GM21360 (cell line): ENCODE data around the gene OTOP3.
"Not testable (repeated sequence)": the region's sequence is repeated elsewhere in the genome, so short reads cannot be mapped to it uniquely, and the experiment has no call there.

Source experiments
- ATAC-seq: cut with Tn5 transposase; IDR thresholded peaks from one replicate; pipeline ENCODE4 v1.9.1; 2021; ENCODE audit warnings: mild to moderate bottlenecking, moderate library complexity; ENCODE audit not compliant: unreplicated experiment

The OTOP3 gene, protein sequence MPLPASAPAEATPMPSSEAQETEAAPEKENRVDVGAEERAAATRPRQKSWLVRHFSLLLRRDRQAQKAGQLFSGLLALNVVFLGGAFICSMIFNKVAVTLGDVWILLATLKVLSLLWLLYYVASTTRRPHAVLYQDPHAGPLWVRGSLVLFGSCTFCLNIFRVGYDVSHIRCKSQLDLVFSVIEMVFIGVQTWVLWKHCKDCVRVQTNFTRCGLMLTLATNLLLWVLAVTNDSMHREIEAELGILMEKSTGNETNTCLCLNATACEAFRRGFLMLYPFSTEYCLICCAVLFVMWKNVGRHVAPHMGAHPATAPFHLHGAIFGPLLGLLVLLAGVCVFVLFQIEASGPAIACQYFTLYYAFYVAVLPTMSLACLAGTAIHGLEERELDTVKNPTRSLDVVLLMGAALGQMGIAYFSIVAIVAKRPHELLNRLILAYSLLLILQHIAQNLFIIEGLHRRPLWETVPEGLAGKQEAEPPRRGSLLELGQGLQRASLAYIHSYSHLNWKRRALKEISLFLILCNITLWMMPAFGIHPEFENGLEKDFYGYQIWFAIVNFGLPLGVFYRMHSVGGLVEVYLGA

DNA sequence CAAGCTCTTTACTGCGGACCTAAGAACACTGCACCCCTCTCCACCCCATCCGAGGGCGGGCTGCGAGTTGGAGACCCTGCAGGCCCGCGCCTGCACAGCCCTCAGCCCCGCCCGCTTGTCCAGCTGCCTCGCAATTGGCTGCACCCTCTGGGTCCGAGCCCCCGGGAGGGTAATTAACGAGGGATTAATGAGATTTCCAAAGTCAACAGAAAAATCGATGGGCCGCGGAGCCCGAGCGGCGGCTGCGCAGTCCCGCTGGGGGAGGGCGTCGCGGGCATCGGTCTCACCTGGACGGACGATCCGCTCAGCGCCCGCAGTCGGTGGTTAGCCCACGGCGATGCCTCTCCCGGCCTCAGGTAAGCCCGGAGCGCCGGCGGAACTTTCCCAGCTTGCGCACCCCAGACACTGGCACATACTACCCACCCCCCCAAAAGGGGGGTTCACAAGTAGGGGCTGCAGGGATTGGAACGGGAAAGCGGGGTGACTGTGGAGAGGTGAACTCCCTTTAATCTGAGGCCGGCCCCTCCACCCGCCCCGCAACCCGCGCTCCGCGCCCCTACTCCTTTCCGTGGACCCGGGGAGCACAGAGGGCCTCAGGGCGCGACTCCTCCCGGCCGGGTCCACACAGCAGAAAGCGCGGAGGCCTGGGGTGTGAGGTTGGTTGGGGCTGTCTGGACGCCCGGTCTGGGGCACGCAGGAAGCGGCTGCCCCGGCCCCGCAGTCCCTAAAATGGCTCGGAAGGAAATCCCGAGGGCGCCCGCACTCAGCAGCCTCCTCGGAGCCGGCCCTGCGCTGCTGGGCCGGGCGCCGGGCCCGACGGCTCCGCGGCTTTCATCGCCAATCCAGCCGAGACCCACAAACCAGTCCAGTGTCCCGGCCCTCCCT is at the start of gene OTOP3:
TSS of gene OTOP3 (plus strand) at position 314 of the 885 bp plus-strand sequence. CDS start at position 338, 24 bp downstream.
- no peak for ATAC-seq

DNA sequence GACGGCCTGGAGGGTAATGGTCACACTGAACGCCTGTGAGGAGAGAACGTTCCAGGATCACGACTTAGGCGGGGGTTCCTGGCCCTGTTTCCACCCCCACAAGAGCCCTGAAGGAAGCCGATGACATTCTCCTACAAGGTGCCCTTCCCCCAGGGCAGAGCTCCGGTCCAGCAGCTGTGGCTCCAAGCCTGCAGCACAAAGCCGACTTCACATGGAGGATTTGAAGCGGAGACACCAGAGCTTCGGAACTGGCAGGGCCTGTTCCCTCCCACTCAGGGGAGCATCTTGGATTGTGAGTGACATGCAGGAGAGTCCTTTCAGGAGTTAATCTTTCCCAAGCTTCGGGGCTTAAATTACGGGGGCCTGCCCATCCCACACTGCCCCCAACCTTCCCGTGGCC is 47.2 kb upstream of the OTOP3 start:
- no peak for ATAC-seq

- no peak for ATAC-seq
Observed at GRCh38 chr17:74890554-74890953, 45.1 kb upstream of the OTOP3 start.

- no peak for ATAC-seq
Observed at GRCh38 chr17:74892013-74892841, 43.5 kb upstream of the OTOP3 start.

- ATAC-seq = no peak
Observed at GRCh38 chr17:74892974-74893911, 42.5 kb upstream of the OTOP3 start, which contains the start of gene FADS6. Gene FADS6, minus strand, starts transcription at chr17:74893633. Its CDS starts 38 bp downstream, at chr17:74893595.

DNA sequence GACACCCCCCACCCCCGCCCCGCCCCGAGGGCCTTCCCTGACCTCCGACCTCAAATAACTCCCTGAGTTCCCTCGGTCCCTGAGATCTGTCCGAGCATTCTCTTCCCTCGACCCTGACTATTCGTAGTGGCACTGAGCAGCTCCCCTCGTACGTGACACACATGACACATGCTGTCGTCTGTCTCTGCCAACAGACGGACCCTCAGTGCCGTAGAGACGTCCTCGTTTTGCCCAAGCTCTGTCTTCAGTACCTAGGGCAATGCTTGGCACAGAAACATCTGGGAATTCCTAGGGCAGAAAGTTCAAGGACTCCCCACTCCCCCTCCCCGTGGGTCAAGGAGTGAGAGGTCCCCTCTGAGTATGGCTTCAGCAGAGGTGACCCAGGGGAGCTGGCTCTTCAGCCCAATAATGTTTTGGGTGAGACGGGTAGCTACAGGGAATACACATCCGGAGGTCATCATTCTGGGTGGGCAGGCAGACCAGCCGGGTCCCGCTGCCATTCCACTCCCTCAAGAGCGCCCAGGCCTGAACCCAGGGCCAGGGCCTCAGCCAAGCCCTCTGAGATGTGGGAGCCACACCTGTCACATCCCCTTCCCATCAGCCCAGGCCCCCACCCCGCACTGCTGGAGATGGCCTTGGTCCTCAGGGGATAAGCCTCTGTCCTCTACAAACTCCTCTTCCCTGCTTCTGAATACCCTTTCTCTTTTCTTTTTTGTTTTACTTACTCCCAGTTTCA is 41.6 kb upstream of the OTOP3 start:
- no peak for ATAC-seq

GRCh38 chr17:74898376-74898946 is 37.2 kb upstream of the OTOP3 start:
- ATAC-seq = no peak

DNA sequence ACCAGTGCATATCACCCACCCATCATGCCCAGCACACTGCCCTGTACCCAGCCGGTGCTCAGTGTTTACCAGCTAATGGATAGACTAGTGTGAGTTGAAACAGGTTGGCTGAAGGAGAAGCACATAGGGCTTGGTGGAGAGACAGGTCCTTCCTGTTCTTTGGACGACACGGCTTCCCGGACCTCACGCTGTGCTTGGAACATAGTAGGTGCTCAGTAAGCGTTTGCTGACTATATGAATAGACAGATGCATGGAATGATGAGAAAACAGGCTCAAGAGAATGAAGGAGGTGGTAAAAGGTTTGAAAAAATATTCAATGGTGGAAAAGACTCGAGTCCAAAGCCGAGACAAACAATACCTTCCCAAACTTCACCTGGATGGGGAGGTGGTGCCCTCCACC is 35.5 kb upstream of the OTOP3 start:
- no peak for ATAC-seq

DNA sequence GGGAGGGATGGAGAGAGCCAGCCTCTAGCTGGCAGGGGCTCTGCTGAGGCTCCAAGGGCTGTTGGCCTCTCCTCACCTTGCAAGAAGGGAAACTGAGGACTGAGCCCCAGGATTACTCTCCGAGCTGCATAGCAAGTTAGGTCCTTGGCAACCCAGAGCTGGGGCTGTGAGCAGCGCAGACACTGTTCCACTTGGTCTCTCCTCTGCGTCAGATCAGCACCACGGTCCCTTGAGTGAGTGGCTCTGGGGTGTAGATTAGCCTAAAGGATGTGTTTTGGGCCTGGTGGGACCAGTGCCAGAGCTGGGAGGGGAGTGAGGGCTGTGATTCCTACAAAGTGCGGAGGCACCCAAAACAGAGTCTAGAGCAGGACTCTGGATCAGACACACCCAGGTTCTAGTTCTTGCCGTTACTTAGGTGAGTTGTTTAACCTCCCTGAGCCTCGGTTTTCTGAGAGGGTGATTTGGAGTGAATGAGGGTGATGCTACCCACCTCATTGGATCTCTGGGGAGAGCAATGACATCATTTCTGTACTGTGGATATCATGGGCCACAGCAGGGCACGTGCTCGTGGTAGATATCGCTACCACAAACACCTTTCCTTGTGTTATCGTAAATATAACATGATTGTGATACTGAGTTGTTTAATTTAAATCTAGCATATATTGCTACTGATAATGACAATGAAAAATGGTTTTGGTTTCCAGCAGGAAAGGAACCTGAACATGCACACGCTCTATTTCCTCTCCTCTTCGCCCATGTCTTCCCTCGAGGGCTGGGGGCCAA is 34.2 kb upstream of the OTOP3 start:
- ATAC-seq = no peak

DNA sequence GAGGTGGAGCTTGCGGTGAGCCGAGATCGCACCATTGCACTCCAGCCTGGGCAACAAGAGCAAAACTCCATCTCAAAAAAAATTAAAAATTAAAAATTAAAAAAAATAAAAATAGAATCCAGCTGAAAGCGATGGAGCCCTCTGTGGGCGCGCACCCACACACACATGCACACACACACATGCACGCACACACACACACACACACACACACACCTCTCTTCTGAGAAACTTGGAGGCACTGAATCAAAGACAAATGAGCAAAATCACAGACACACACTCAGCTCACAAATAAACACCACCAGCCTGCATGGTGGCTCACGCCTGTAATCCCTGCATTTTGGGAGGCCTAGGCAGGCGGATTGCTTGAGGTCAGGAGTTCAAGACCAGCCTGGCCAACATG is 32.7 kb upstream of the OTOP3 start:
- no peak for ATAC-seq

DNA sequence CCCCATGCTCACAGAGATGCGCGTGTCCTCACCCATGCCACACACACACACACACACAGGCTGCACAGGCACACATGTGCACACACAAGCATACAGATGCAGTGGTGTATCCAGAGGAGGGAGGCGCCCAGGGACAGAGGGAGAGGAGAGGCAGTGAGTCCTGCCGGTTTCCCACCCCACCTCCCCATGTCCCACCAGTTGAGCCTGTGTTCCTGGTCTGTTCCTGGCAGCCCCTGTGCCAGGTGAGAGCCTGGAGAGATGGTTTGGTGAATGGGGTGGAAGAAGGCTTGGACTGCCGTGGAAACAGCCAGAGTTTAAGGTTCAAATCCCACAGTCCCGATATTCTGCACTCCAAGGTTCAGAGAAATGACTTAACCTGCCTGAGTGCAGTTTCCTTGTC is 32.0 kb upstream of the OTOP3 start:
- ATAC-seq = no peak

GRCh38 chr17:74904687-74905409 is 30.9 kb upstream of the OTOP3 start:
- no peak for ATAC-seq

- ATAC-seq = not testable (repeated sequence)
Observed at GRCh38 chr17:74906214-74906793, 29.4 kb upstream of the OTOP3 start.

DNA sequence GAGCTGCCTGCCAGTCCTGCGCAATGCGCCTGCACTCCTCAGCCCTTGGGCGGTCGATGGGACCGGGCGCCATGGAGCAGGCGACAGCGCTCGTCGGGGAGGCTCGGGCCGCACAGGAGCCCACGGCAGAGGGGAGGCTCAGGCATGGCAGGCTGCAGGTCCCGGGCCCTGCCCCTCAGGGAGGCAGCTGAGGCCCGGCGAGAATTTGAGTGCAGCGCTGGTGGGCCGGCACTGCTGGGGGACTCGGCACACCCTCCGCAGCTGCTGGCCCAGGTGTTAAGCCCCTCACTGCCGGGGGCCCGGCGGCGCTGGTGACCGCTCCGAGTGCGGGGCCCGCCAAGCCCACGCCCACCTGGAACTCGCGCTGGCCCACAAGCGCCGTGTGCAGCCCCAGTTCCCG is 28.7 kb upstream of the OTOP3 start:
- ATAC-seq = no peak

- ATAC-seq = not testable (repeated sequence)
Observed at GRCh38 chr17:74909097-74909496, 26.6 kb upstream of the OTOP3 start.

- not testable (repeated sequence) for ATAC-seq
Observed at GRCh38 chr17:74911423-74911822, 24.3 kb upstream of the OTOP3 start.
